ENCODE measurements around the gene SLC30A1. TPM values are rescaled to one million over a fixed set of nuclear protein-coding genes. Genes with fewer than 3 reads are reported as not detected.

Gene SLC30A1
- total and polyA plus RNA-seq, 2 of the 13 experiments (the other 11 are each of a cell fraction or from before 2014, with no cell fraction given), result 5.9 to 24.4 TPM

- TF ChIP-seq FOXC1 (CRISPR knock-in tag; IDR thresholded peaks at IDR 0.05; ENCODE audit: borderline replicate concordance) (peak; percentile 28; the same call in 1 of the 2 replicates), MAFK (conservative IDR thresholded peaks at IDR 0.05 in 1 of 2, IDR thresholded peaks at IDR 0.05 in 1 of 2; ENCODE audit: low read length in 2 of 2) (no peak), ZNF335 (CRISPR knock-in tag; IDR thresholded peaks at IDR 0.05) (peak; percentile 43; the same call in 1 of the 2 replicates), ZNF354B (CRISPR knock-in tag; IDR thresholded peaks at IDR 0.05) (no peak), AHR (CRISPR knock-in tag; IDR thresholded peaks at IDR 0.05) (0 out of 2 replicates have a peak, but pooled peaks have one; percentile 24), RARG (CRISPR knock-in tag; IDR thresholded peaks at IDR 0.05; ENCODE audit: low read depth) (0 out of 2 replicates have a peak, but pooled peaks have one; percentile 14), NBN (conservative IDR thresholded peaks at IDR 0.05) (no peak), ZSCAN30 (CRISPR knock-in tag; IDR thresholded peaks at IDR 0.05) (no peak), ESRRA (CRISPR knock-in tag; IDR thresholded peaks at IDR 0.05; ENCODE audit: low read depth) (0 out of 2 replicates have a peak, but pooled peaks have one; percentile 21), PHF8 (CRISPR knock-in tag; IDR thresholded peaks at IDR 0.05) (peak; percentile 62), PPARG (CRISPR knock-in tag; conservative IDR thresholded peaks at IDR 0.05) (peak; percentile 44; the same call in 1 of the 2 replicates), ETV6 (CRISPR knock-in tag; conservative IDR thresholded peaks at IDR 0.05) (no peak), ZNF414 (CRISPR knock-in tag; IDR thresholded peaks at IDR 0.05) (0 out of 2 replicates have a peak, but pooled peaks have one; percentile 16), BATF2 (CRISPR knock-in tag; IDR thresholded peaks at IDR 0.05) (no peak), NCOA1 (CRISPR knock-in tag; IDR thresholded peaks at IDR 0.05) (no peak; the same call in 1 of the 2 replicates), KDM6A (CRISPR knock-in tag; IDR thresholded peaks at IDR 0.05; ENCODE audit: low read depth) (no peak), ZNF775 (CRISPR knock-in tag; IDR thresholded peaks at IDR 0.05; ENCODE audit: borderline replicate concordance) (no peak), SOX6 (IDR thresholded peaks at IDR 0.05) (no peak), SOX6 (CRISPR knock-in tag; IDR thresholded peaks at IDR 0.05) (peak; percentile 60), SMAD1 (CRISPR knock-in tag; IDR thresholded peaks at IDR 0.05; ENCODE audit: borderline replicate concordance, low read depth) (peak; percentile 55; the same call in 1 of the 2 replicates), ZNF430 (CRISPR knock-in tag; IDR thresholded peaks at IDR 0.05) (peak; percentile 62; the same call in 1 of the 2 replicates), ZSCAN22 (CRISPR knock-in tag; IDR thresholded peaks at IDR 0.05) (no peak), ZNF598 (CRISPR knock-in tag; IDR thresholded peaks at IDR 0.05; ENCODE audit: borderline replicate concordance) (0 out of 2 replicates have a peak, but pooled peaks have one; percentile 38), TRAFD1 (CRISPR knock-in tag; IDR thresholded peaks at IDR 0.05; ENCODE audit: borderline replicate concordance) (no peak), JARID2 (CRISPR knock-in tag; IDR thresholded peaks at IDR 0.05; ENCODE audit: insufficient replicate concordance) (no peak), NKX3-1 (CRISPR knock-in tag; IDR thresholded peaks at IDR 0.05) (0 out of 2 replicates have a peak, but pooled peaks have one; percentile 74), YEATS4 (CRISPR knock-in tag; IDR thresholded peaks at IDR 0.05; ENCODE audit: borderline replicate concordance) (peak; percentile 43; the same call in 1 of the 2 replicates), ZNF331 (CRISPR knock-in tag; IDR thresholded peaks at IDR 0.05) (peak; percentile 57), AGO2 (optimal IDR thresholded peaks at IDR 0.05; ENCODE audit: low read depth, low read length) (peak; percentile 94)
Measured at GRCh38 chr1:211577819-211578639, 932 bp downstream of the SLC30A1 start (continued).

Data from HepG2 (cell line).